Hematopoietic multipotent progenitor cell treated with erythropoietin and hydrocortisone succinate and interleukin-3 and kit ligand, for 17 days (in vitro differentiated cells): ENCODE results near the gene FBXL17.

ENCODE experiments used
- DNase-seq: peaks from one replicate; pipeline ENCODE4 v3.0.0-alpha.2; 2015; ENCODE audit warnings: low spot score

The FBXL17 gene

DNA sequence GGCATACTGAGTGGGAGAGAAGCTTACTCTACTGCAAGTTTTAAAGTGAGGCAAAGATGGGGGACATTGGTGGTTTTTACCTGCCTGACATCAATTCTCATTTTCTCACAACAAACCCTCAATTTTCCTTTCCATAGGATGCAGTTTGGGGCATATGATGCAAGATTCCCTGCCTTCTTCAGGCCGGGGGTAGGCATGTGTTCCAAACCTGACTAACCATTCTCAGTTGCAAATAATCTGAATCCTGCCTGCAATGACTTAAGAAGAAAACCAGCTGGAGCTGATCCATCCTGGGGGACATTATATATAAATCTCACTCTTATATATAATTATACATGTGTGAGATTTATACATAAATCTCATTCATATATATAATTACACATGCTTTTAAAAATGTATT lies 487.5 kb downstream of the FBXL17 start:
- no peak for DNase-seq

GRCh38 chr5:107893642-107894041 lies 488.3 kb downstream of the FBXL17 start:
- no peak for DNase-seq

DNA sequence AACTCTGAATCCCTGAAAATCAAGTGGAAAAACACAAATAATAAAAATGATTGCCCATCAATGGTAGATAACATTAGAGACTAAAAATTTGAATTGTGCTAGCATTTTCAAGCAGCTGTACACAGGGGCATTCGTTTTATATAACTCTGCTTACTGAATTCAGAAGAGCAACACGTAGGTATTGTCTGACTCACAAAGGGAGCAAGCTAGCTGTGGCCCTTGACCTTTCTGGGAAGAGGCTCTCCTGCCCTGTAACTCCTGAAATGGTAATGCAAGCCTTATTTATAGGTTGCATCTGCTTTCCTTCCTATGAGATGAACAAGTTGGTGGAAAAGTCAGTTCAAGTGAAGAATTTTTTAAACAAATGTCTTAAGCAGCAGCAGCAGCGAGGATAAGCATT lies 492.5 kb downstream of the FBXL17 start:
- no peak for DNase-seq

DNA sequence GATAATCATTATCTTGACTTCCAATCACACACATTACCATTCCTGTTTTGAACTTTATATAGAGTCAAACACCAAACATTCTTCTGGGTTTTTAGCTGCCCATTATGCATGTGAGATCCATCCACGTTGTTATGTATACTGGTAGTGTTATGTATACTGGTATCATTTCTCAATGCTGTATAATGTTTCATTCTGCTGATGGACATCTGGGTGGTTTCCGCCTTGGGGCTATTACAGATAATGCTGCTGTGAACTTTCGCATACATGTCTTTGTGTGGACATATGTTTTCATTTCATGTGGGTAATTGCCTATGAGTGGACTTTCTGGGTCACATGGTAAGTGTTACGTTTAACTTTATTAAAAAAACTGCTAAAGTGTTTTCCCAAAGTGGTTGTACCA lies 493.4 kb downstream of the FBXL17 start:
- no peak for DNase-seq

GRCh38 chr5:107887166-107887943 lies 494.5 kb downstream of the FBXL17 start:
- no peak for DNase-seq

DNA sequence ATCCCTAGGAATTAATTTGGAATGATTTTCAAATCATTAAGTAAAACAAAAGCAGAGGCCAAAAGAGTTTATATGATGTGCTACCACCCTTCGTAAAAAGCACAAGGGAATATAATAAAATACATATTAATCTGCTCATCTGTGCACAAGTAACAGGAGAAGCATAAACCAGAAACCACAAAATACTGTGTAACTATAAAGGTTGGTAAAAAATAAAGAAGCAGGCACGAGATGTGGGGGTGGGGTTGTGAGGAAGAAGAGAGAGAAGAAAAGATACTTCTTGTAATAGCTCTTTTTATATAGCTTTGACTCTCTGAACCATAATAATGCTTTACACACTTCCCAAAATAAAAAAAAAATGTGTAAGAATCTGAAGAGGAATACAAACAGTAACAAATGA lies 496.3 kb downstream of the FBXL17 start:
- no peak for DNase-seq

- DNase-seq, result no peak
These were observed 497.0 kb downstream of the FBXL17 start for GRCh38 chr5:107884871-107885270.

DNA sequence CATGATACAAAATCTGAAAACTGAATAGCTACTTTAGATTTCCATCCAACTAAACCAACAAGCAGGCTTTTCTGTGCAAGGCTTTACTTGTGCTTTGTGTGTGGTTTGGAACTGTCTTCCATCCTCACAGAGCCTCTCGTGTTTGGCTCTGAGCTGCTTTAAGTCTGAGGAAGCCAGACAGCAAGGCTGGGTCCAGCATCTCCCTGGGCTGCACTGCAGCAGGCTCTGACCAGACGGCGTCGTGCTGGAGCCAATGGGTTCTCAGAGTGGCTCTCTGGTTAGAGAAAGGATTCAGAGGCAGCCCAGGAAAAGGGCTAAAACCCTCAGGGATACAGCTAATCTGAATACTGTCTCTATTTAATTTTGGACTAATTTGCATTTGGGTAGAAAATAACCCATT lies 503.2 kb downstream of the FBXL17 start:
- DNase-seq, result no peak

DNA sequence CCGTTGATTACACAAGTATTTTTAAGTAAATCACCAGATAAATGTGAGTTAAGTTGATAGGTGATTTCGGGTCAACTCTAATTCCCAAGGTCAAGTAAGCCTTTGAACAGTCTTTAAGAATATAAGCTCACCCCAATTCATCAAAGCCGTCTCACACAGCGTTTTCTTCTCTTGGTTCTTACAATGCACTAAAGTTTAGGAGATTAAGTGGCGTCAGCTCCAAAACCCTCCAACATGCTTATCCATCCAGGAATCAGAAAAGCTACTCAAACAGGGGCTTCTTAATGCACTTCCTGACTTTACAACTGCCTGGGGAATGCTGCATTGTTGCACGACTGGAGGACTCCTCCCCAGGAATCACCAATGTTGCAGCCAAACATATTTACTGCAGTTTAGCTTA lies 505.0 kb downstream of the FBXL17 start:
- DNase-seq, result no peak

DNA sequence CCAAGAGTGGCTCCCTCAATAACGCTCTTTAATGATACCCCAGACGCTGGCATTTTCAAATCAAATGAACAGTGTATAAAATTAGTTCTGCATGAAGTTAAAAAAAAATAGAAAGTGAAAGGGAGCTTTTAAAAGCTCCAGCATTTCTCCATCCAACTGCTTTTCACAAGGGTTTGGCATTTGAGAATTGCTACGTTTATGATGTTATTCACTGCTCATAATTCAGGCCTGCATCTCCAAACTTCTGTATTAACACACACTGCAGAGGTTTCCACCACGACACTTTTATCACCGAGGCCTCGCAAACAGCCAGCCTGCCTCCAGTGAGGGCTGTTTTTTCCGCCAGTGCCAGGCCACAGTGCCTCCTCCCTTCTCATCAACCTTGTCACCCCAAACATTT lies 505.6 kb downstream of the FBXL17 start:
- no peak for DNase-seq

DNA sequence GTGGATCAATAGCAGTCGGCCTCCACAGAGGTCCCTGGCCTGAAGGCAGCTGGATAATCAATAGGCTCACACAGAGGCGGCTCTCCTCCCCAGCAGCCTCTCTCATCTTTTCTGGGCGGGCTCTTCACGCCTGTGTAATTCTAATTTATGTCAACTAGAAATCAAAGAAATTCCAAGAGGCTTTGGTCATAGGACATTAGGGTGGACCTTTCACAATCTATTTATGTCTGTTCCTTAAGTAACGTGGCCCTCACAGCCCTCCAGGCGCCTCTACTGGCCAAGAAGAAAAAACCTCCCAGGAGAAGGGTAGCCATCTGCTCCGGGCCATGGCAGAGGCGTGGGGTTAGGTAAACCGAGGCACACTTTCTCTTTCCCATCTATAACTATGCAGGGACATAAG lies 506.1 kb downstream of the FBXL17 start:
- DNase-seq, result no peak

DNA sequence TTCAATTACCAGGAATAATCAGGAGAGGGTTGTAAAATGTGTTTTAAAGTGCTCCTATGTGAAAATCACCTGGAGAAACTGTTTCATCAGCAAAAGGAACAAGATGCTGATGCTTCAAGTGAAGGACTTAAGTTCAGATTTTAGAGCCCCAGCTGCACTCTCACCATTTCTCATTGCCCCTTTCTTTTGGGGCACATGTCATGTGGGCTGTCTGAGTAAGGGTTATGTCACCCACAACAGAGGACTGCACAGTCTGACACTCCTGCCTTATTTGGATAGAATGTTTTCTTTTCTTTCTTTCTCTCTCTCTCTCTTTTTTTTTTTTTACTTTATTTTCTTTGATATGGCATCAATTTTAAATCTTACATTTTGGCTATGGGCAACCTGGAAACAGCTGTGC lies 507.1 kb downstream of the FBXL17 start:
- DNase-seq, result no peak

GRCh38 chr5:107873877-107874276 lies 508.0 kb downstream of the FBXL17 start:
- DNase-seq, result no peak

DNA sequence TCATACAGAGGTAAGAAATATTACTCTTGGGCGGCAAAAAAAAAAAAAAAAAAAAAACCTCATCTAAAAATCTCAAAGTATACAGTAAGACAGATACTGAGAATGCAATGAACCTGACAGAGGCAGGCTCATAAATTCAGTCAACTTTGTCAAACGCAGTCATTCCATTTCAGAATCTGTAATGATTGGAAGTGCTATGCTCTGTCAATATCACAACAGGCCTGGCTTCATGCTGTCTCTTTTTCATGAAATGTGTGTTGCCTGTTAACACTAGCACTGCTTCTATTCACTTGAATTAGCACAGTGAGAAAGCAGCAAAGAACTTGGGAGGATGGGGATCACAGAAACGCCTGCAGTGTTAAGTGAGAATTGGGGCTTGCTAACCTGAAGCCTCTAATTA lies 510.9 kb downstream of the FBXL17 start:
- no peak for DNase-seq

GRCh38 chr5:107869438-107870115 lies 512.3 kb downstream of the FBXL17 start:
- DNase-seq, result no peak

DNA sequence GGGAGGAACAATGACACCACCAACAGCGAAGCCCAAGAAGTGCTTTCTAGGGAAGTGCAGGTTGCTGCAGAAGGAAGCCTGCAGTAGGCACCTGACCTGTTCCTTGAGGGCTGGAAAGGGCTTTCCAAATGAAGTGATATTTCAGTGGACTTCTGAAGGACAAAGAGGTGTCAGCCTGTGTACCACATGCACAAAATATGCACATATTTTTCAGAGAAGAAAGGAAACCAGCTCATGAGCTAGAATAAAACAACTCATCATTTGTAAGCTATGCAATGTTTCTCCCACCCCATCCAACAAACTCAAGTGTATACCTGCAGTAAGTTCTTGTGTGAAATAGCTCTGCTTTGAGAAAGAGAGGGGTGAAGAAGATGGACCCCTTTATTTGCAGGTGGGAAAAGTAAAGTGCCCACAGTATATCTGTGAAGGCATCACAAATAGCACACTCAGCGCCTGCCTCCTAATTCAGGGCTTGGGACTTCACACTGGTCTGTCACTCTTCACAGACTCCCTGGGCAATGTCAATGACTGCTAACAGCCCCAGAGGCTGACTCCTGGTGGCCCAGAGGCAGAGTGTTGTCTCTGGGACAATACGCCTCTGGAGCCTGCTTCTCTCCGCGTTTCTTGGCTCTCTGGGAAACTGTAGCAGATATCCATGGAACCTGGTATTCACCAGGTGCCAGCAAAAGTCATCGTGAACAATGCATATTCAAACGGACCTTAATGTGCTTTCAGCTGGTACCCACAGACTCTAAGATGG lies 513.1 kb downstream of the FBXL17 start:
- no peak for DNase-seq

DNA sequence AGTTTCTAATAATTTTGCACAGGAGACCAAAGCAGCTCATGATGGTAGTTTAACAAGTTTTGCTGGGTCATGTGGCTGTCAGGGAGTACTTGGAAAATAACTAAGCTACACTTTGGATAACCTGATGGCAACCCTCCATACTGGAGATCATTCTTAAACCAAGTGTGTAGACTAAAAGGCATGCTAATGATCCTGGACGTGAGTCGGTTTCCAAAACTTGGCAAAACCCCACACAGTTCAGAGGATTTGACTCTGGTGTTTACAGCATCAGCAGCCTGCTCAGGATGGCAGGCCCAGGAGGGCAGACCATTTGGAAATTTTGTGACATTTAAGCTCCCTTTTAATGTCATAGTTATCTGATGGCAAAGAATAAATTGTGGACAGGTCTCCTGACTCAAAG lies 514.6 kb downstream of the FBXL17 start:
- DNase-seq, result no peak

- DNase-seq, result no peak
These were observed 517.1 kb downstream of the FBXL17 start for GRCh38 chr5:107864793-107865192.

DNA sequence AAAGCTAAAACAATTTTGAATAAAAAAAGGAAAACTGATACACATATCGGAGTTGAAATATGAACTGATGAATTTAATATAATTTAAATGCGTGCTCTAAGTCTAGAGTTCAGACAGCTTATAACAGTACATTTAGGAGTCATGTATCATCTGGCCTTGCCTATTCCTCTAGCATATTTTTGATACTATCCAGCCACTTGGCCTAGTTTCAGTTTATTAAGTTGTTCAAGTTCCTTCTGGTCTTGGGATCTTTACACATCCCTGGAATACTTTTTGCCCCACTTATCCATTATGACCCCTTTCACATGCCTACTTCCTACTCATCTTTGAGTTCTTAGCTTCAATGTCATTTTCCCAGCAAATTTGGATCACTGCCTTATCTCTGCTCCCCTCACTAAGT lies 518.8 kb downstream of the FBXL17 start:
- no peak for DNase-seq

DNA sequence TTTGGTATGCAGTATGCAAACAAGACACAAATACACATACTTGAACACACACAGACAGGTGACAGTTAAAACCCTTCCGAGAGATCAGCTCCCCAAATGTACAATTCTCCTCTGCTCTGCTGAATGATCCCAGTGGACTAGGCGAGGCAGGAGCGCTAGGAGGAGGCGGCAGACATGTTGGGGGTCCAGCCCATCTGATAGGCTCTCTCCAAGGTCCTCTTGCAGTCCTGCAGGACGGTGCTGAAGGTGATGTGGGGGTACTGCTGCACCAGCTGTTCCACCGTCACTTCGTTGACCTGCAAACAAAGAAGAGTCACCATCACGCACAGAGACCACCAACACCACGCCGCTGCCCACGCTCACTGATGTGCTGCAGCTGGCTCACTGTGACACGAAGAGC lies 520.3 kb downstream of the FBXL17 start:
- no peak for DNase-seq

GRCh38 chr5:107860044-107860443 lies 521.9 kb downstream of the FBXL17 start:
- no peak for DNase-seq

GRCh38 chr5:107858788-107859187 lies 523.1 kb downstream of the FBXL17 start:
- no peak for DNase-seq

DNA sequence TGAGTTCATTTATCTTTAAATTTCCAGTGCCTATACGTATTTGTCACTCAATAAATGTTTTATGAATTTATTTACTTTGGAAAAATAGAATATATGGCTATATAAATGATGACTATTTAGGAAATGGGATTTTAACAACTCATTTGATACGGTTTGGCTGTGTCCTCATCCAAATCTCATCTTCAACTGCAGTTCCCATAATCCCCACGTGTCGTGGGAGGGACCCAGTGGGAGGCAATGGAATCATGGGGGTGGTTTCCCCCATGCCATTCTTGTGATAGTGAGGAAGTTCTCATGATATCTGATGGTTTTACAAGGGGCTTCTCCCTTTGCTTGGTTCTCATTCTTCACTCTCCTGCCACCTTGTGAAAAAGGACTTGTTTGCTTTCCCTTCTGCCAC lies 523.6 kb downstream of the FBXL17 start:
- no peak for DNase-seq
